GM23338 (cell line): ENCODE results near the gene DDR2. TPM values are rescaled to one million over a fixed set of nuclear protein-coding genes. Genes with fewer than 3 reads are reported as not detected.

Experiments
- ATAC-seq: fragments of 200-7000 bp; cut with Tn5 transposase; 3 replicates; pipeline ENCODE4 v1.9.1; 2020
- DNase-seq: peaks from one replicate; pipeline ENCODE4 v3.0.0-alpha.2; 2015; ENCODE audit warnings: low spot score
- H2AFZ ChIP-seq: fragments of 200-600 bp; sonication (generic); 2 replicates; pipeline ENCODE4 v1.8.0; 2016; ENCODE audit warnings: antibody characterized with exemption, mild to moderate bottlenecking, moderate library complexity
- H3F3A ChIP-seq: fragments of 200-600 bp; sonication (generic); replicated peaks from 2 replicates; pipeline ENCODE4 v1.8.0; 2017; ENCODE audit warnings: antibody characterized with exemption, mixed run types, low read depth
- H3K27ac ChIP-seq: fragments of 200-600 bp; sonication (generic); 2 replicates; pipeline ENCODE4 v1.6.1; 2016; ENCODE audit warnings: low read depth
- H3K27me3 ChIP-seq: fragments of 200-600 bp; sonication (generic); 2 replicates; pipeline ENCODE4 v1.8.0; 2016; ENCODE audit warnings: mild to moderate bottlenecking, mixed run types, moderate library complexity; ENCODE audit not compliant: insufficient read depth
- H3K36me3 ChIP-seq: fragments of 200-600 bp; sonication (generic); 2 replicates; pipeline ENCODE4 v1.8.0; 2016; ENCODE audit warnings: mild to moderate bottlenecking; ENCODE audit not compliant: insufficient read depth
- H3K4me1 ChIP-seq: fragments of 200-600 bp; sonication (generic); 2 replicates; pipeline ENCODE4 v1.8.0; 2016; ENCODE audit warnings: mild to moderate bottlenecking, moderate library complexity; ENCODE audit not compliant: insufficient read depth
- H3K4me2 ChIP-seq: fragments of 200-600 bp; sonication (generic); 2 replicates; pipeline ENCODE4 v1.7.1; 2017; ENCODE audit warnings: mixed run types
- H3K4me3 ChIP-seq: fragments of 200-600 bp; sonication (generic); 2 replicates; pipeline ENCODE4 v1.6.1; 2016; ENCODE audit warnings: mixed run types
- H3K79me2 ChIP-seq: fragments of 200-600 bp; sonication (generic); replicated peaks from 2 replicates; pipeline ENCODE4 v1.8.0; 2017; ENCODE audit warnings: mild to moderate bottlenecking; ENCODE audit not compliant: insufficient read depth
- H3K9me2 ChIP-seq: fragments of 200-600 bp; sonication (generic); 2 replicates; pipeline ENCODE4 v1.8.0; 2017; ENCODE audit not compliant: insufficient read depth
- H4K20me1 ChIP-seq: fragments of 200-600 bp; sonication (generic); replicated peaks from 2 replicates; pipeline ENCODE4 v1.8.0; 2017; ENCODE audit warnings: mild to moderate bottlenecking; ENCODE audit not compliant: insufficient read depth
- H3K27ac Mint-ChIP-seq: 2 replicates; pipeline ENCODE4 v1.8.0; 2020; ENCODE audit warnings: inconsistent platforms, mild to moderate bottlenecking, moderate library complexity, mixed read lengths
- H3K27me3 Mint-ChIP-seq: 3 replicates; pipeline ENCODE4 v1.8.0; 2022; ENCODE audit warnings: low read depth, mild to moderate bottlenecking, moderate library complexity, mixed read lengths, inconsistent platforms; ENCODE audit not compliant: insufficient read depth, poor library complexity
- H3K36me3 Mint-ChIP-seq: 3 replicates; pipeline ENCODE4 v1.8.0; 2021; ENCODE audit warnings: low read depth, mild to moderate bottlenecking, inconsistent platforms, moderate library complexity, mixed read lengths
- H3K4me1 Mint-ChIP-seq: 3 replicates; pipeline ENCODE4 v1.8.0; 2020; ENCODE audit warnings: mild to moderate bottlenecking, inconsistent platforms, mixed read lengths
- H3K4me3 Mint-ChIP-seq: 3 replicates; pipeline ENCODE4 v1.8.0; 2021; ENCODE audit warnings: moderate library complexity, mild to moderate bottlenecking, inconsistent platforms, mixed read lengths
- H3K9me3 Mint-ChIP-seq: 3 replicates; pipeline ENCODE4 v1.8.0; 2020; ENCODE audit warnings: moderate library complexity, mild to moderate bottlenecking, inconsistent platforms, mixed read lengths
- CREB1 ChIP-seq: fragments of 250-450 bp; sonication (Bioruptor Pico); IDR thresholded peaks from 2 replicates; pipeline ENCODE4 v1.5.0; 2020; ENCODE audit warnings: low read depth, mild to moderate bottlenecking, moderate library complexity
- CTCF ChIP-seq, 2 experiments: fragments of 200-600 bp in 1 of 2; sonication (generic) in 1 of 2; conservative IDR thresholded peaks; 2 replicates each; pipeline versions ENCODE4 v1.5.1 to v1.6.1; 2016 to 2017; ENCODE audit warnings: antibody characterized with exemption in 2 of 2, low read depth in 2 of 2, mild to moderate bottlenecking in 2 of 2, moderate library complexity in 1 of 2
- ETS1 ChIP-seq: IDR thresholded peaks from 2 replicates; pipeline ENCODE4 v1.6.1; 2016; ENCODE audit warnings: antibody characterized with exemption
- EZH2 ChIP-seq: fragments of 200-600 bp; sonication (generic); IDR thresholded peaks from one replicate; pipeline ENCODE4 v1.8.0; 2017; ENCODE audit warnings: antibody characterized with exemption, mild to moderate bottlenecking, low read depth; ENCODE audit not compliant: unreplicated experiment
- EZH2phosphoT487 ChIP-seq: fragments of 200-600 bp; sonication (generic); IDR thresholded peaks from one replicate; pipeline ENCODE4 v1.8.1; 2018; ENCODE audit warnings: antibody characterized with exemption; ENCODE audit not compliant: unreplicated experiment
- JUNB ChIP-seq: IDR thresholded peaks from one replicate; pipeline ENCODE4 v1.6.1; 2016; ENCODE audit warnings: antibody characterized with exemption; ENCODE audit not compliant: unreplicated experiment
- NANOG ChIP-seq: IDR thresholded peaks from 2 replicates; pipeline ENCODE4 v1.6.1; 2016; ENCODE audit warnings: antibody characterized with exemption, borderline replicate concordance
- POLR2AphosphoS5 ChIP-seq: IDR thresholded peaks from 2 replicates; pipeline ENCODE4 v1.6.1; 2016; ENCODE audit warnings: antibody characterized with exemption, low read depth
- REST ChIP-seq: IDR thresholded peaks from one replicate; pipeline ENCODE4 v1.6.1; 2018; ENCODE audit warnings: antibody characterized with exemption; ENCODE audit not compliant: unreplicated experiment
- STAT1 ChIP-seq: IDR thresholded peaks from one replicate; pipeline ENCODE4 v1.6.1; 2016; ENCODE audit warnings: antibody characterized with exemption; ENCODE audit not compliant: unreplicated experiment
- ZNF114 ChIP-seq: fragments of 250-450 bp; sonication (Bioruptor Pico); IDR thresholded peaks from 2 replicates; pipeline ENCODE4 v1.5.0; 2020; ENCODE audit warnings: mild to moderate bottlenecking, moderate library complexity
- ZNF331 ChIP-seq: fragments of 250-450 bp; sonication (Bioruptor Pico); IDR thresholded peaks from 2 replicates; pipeline ENCODE4 v1.5.0; 2020; ENCODE audit warnings: low read depth, mild to moderate bottlenecking, moderate library complexity
- ZNF462 ChIP-seq: fragments of 250-450 bp; sonication (Bioruptor Pico); IDR thresholded peaks from 2 replicates; pipeline ENCODE4 v1.5.0; 2020; ENCODE audit warnings: mild to moderate bottlenecking, moderate library complexity
- polyA plus RNA-seq: library from polyadenylated mRNA; unstranded; fragments of >200 nt; fragmentation: Nextera tagmentation; extraction: Ambion mirVana; gene quantifications from 2 replicates; pipeline ENCODE4 v1.2.1, GENCODE V29; 2016
- total RNA-seq: library from RNA; depleted of rRNA; stranded (reverse); fragments of >200 nt; shearing (Covaris generic); gene quantifications from 2 replicates; pipeline ENCODE4 v1.2.3, GENCODE V29; 2014

DDR2 gene
- total and polyA plus RNA-seq, 2 experiments from 2014 or later: 0.66 to 1.8 TPM

GRCh38 chr1:162712317-162713029, 80.2 kb downstream of the DDR2 start:
- no peak for ATAC-seq
- Histone ChIP-seq H3K79me2 (no peaks in the 10 kb centered on the region), H3K4me2 (no peak overlapping the region), H4K20me1 (no peaks in the 10 kb centered on the region), H3K27ac (no peak overlapping the region), H3K4me3 (no peak overlapping the region), H3K9me2 (no peaks in the 10 kb centered on the region; the same call in 1 of the 2 replicates), H3F3A (no peaks in the 10 kb centered on the region), H3K36me3 (no peaks in the 10 kb centered on the region), H2AFZ (no peak overlapping the region), H3K27me3 (no peaks in the 10 kb centered on the region), H3K4me1 (no peaks in the 10 kb centered on the region)
- no peaks in the 10 kb centered on the region for H3K36me3 Mint-ChIP-seq
- DNase-seq: no peak
- H3K27ac Mint-ChIP-seq: no peak overlapping the region
- H3K27me3 Mint-ChIP-seq: peaks cover 1% of the 10 kb centered on the region
- TF ChIP-seq CREB1 (CRISPR knock-in tag) (no peak), REST (no peak), ETS1 (no peak), STAT1 (no peak), NANOG (no peak), EZH2phosphoT487 (no peak), ZNF331 (CRISPR knock-in tag) (no peak), ZNF114 (no peak), EZH2 (no peak), CTCF (conservative IDR thresholded peaks at IDR 0.05; ENCODE audit: low read depth in 2 of 2) (no peak), JUNB (no peak), POLR2AphosphoS5 (no peak), ZNF462 (CRISPR knock-in tag) (no peak)
- no peaks in the 10 kb centered on the region for H3K4me1 Mint-ChIP-seq
- H3K4me3 Mint-ChIP-seq: no peak overlapping the region
- no peaks in the 10 kb centered on the region for H3K9me3 Mint-ChIP-seq
